A549 (cell line): ENCODE data around the gene FBXL4. TPM values are rescaled to one million over a fixed set of nuclear protein-coding genes. Genes with fewer than 3 reads are reported as not detected.

ENCODE experiments used
- ATAC-seq, 2 experiments: fragments of 200-7000 bp in 1 of 2; fragments of >200 bp in 1 of 2; cut with Nextera tagmentation in 1 of 2; cut with Tn5 transposase in 1 of 2; 3 replicates each; pipeline versions ENCODE4 v1.8.0 to v1.9.1; 2018 to 2020; ENCODE audit warnings: mild to moderate bottlenecking in 1 of 2, moderate library complexity in 1 of 2
- CTCF ChIA-PET: fragments of 300-600 bp; sonication (Branson Sonifier 250); formaldehyde crosslinking; extraction: SDS; loops from one replicate; lab custom pipeline; 2021; ENCODE audit warnings: antibody characterized with exemption, inconsistent platforms; lab: Yijun Ruan, JAX
- POLR2A ChIA-PET: fragments of 350-600 bp; formaldehyde crosslinking; extraction: SDS; loops from one replicate; lab custom pipeline; 2021; ENCODE audit warnings: antibody characterized with exemption, inconsistent platforms; lab: Yijun Ruan, JAX
- DNase-seq, 2 experiments: peaks; one replicate each; pipeline versions ENCODE4 v3.0.0 to v3.0.0-alpha.2; 2011 to 2016; ENCODE audit warnings: low read depth in 1 of 2, low spot score in 1 of 2
- FAIRE-seq: peaks from 2 replicates; lab custom pipeline; 2011; peaks lifted over from hg19 to GRCh38; lab: Jason Lieb, UNC
- H3K27ac ChIP-seq, 2 experiments: fragments of >200 bp; sonication (Bioruptor Twin); formaldehyde crosslinking; 3 replicates each; pipeline ENCODE4 v1.5.1; 2016 to 2017
- H3K4me1 ChIP-seq: fragments of >200 bp; sonication (Bioruptor Twin); formaldehyde crosslinking; 3 replicates; pipeline ENCODE4 v1.6.1; 2016
- H3K4me2 ChIP-seq: fragments of >200 bp; sonication (Bioruptor Twin); formaldehyde crosslinking; 3 replicates; pipeline ENCODE4 v1.6.1; 2016
- H3K4me3 ChIP-seq: fragments of >200 bp; sonication (Bioruptor Twin); formaldehyde crosslinking; 3 replicates; pipeline ENCODE4 v1.5.1; 2016
- H3K9me3 ChIP-seq: fragments of >200 bp; sonication (Bioruptor Twin); formaldehyde crosslinking; 3 replicates; pipeline ENCODE4 v1.6.1; 2016
- BHLHE40 ChIP-seq: IDR thresholded peaks from 2 replicates; pipeline ENCODE4 v1.6.1; 2012; ENCODE audit warnings: low read depth, low read length, inconsistent platforms
- CBX8 ChIP-seq: fragments of 200-600 bp; sonication (generic); IDR thresholded peaks from 2 replicates; pipeline ENCODE4 v1.6.1; 2016
- CHD4 ChIP-seq: fragments of 200-600 bp; sonication (generic); IDR thresholded peaks from 2 replicates; pipeline ENCODE4 v1.6.1; 2016; ENCODE audit warnings: antibody characterized with exemption, mild to moderate bottlenecking, borderline replicate concordance
- ESRRA ChIP-seq: fragments of 150-350 bp; IDR thresholded peaks from 2 replicates; pipeline ENCODE4 v1.6.1; 2014; ENCODE audit warnings: mild to moderate bottlenecking, low read length, borderline replicate concordance
- FOXS1 ChIP-seq: fragments of 250-450 bp; sonication (Bioruptor Pico); IDR thresholded peaks from 2 replicates; pipeline ENCODE4 v1.5.0; 2020; ENCODE audit warnings: mild to moderate bottlenecking, moderate library complexity
- GATA3 ChIP-seq: IDR thresholded peaks from 2 replicates; pipeline ENCODE4 v1.6.1; 2012; ENCODE audit warnings: borderline replicate concordance
- NR3C1 ChIP-seq: fragments of >200 bp; sonication (Bioruptor Twin); formaldehyde crosslinking; IDR thresholded peaks from 3 replicates; pipeline ENCODE4 v1.6.1; 2017
- RFX5 ChIP-seq: fragments of 450-650 bp; IDR thresholded peaks from 2 replicates; pipeline ENCODE4 v1.7.1; 2014; ENCODE audit warnings: antibody characterized with exemption, mild to moderate bottlenecking, moderate library complexity
- RNF2 ChIP-seq: fragments of 200-600 bp; sonication (generic); IDR thresholded peaks from 2 replicates; pipeline ENCODE4 v1.6.1; 2016; ENCODE audit warnings: low read depth, mild to moderate bottlenecking, antibody characterized with exemption, moderate library complexity, borderline replicate concordance
- ZNF302 ChIP-seq: fragments of 250-450 bp; sonication (Bioruptor Pico); IDR thresholded peaks from 2 replicates; pipeline ENCODE4 v1.9.0; 2021; ENCODE audit warnings: inconsistent platforms, mild to moderate bottlenecking, moderate library complexity
- ZSCAN20 ChIP-seq: fragments of 250-450 bp; sonication (Bioruptor Pico); IDR thresholded peaks from 2 replicates; pipeline ENCODE4 v1.8.0; 2022; ENCODE audit warnings: mild to moderate bottlenecking, moderate library complexity
- WGBS: methylation state at CpG from one replicate; pipeline ENCODE4 v1.1.6; 2017; ENCODE audit errors: missing lambda C conversion rate; 5-methylcytosine and 5-hydroxymethylcytosine counted together
- polyA plus RNA-seq, 4 experiments: library from polyadenylated mRNA; depleted of rRNA in 3 of 4; stranded (reverse); fragments of >200 nt; fragmentation: RNase III in 1 of 4; extraction: RNeasy Plus Mini Kit Qiagen cat#74134 plus additional on column Dnase treatment in 1 of 4; gene quantifications; 2 replicates in 3 of 4; 3 replicates in 1 of 4; pipeline ENCODE4 v1.2.3, GENCODE V29; 2011 to 2017
- TF ChIP-seq, protein P1 (sequence below): IDR thresholded peaks from 2 replicates; pipeline ENCODE4 v1.6.1; 2012
- TF ChIP-seq, protein P2 (sequence below): fragments of 200-600 bp; sonication (generic); IDR thresholded peaks from 2 replicates; pipeline ENCODE4 v1.6.1; 2016; ENCODE audit warnings: antibody characterized with exemption, mild to moderate bottlenecking, moderate library complexity
- TF ChIP-seq, protein P3 (sequence below): IDR thresholded peaks from 2 replicates; pipeline ENCODE4 v1.6.1; 2012
- TF ChIP-seq, protein P4 (sequence below): IDR thresholded peaks from 2 replicates; pipeline ENCODE4 v1.6.1; 2012; ENCODE audit warnings: low read depth, borderline replicate concordance

Gene FBXL4
- polyA plus RNA-seq, 2 of the 4 experiments (the other 2 are of a cell fraction): 6.5 to 21.6 TPM

DNA sequence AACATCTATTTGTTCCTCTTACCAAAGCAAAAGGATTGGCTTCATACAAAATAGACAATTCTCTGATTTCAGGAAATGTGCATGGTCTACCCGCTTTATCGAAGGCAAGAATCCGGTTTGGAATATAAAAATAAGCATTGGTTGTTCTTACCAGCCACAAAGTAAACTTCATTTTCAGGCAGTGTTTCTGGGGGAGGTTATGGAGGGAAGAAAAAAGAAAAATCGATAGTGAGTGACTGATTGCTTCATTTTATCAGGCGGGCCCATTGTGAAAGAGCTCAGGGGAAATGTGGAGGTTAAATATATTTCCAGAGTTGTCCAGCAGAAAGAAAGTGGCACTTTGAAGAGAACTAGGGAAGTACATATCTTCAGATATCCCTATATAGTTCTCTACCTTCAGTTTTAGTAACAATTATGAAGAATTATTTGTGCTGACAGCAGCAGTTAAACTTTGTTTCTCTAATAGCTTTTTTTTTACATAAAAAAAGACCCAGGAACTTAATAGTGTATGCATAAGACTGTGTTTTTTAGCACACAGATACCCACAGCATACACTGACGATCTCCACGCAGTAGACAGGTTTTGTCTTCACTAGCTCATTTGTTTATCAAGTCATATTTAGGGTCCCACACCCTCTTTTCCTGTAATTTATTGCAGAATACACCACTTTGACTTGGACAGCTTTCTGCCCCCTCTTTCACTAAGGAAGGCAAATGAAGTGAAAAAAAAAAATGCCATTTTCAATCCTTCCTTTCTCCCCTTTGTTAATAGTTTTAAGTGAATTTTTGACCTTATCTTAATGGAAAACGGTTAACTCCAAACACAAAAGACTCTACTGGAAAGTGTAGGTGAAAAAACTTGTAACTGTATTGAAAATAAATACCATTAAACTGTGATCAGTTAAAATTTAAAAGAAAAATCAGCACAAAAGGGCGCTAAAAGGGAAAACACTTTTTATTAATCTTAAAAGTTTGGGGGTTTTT lies 110.5 kb downstream of the FBXL4 start (continued):
- TF ChIP-seq RNF2 (peak; percentile 37; the same call in 1 of the 2 replicates), ZSCAN20 (CRISPR knock-in tag) (no peak)

DNA sequence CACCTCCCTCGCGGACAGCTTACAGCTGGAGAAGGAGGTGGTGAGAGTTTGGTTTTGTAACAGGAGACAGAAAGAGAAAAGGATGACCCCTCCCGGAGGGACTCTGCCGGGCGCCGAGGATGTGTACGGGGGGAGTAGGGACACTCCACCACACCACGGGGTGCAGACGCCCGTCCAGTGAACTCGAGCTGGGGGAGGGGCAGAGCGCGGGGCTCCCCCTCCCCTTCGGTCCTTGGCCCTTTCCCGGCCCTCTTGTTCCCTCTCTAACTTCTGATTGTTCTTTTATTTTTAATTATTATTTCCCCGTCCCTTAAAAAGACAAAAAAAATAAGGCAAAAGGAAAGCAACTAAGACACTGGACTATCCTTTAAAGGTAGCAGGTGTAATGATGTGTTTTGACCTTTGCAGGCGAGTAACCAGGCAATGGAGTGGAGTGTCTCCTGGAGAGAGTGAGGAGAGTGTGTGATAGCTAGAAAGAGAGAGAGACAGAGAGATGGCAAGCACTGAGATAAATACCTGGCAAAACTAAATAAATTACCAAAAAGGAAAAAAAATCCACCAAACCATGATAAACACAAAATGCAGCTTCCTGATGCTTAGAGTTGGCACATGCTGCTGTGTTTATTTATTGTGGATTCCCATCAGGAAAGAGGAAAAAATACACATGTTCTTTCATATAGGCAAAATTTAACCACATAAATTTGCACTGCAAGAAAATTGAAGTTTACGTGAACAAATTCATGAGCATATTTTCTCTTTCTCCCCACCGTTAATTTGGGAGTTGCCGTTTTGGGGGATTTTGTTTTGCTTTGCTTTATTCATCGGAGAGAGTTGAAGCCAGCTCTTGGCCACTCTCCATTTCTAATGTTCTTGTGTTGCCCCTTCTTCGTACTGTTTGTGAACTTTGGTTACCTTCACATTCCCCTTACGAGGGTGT lies 111.5 kb downstream of the FBXL4 start:
- DNase-seq (no peak), FAIRE-seq (no peak), ATAC-seq (no peak)
- ChIA-PET CTCF (interaction anchor here (1.0 to 1.2 kb wide), 2 partner anchors 10 to 283 kb away, joined by 3 read pairs; no protein-coding TSS in a partner anchor), POLR2A (no interaction called here)
- Histone ChIP-seq H3K4me2 (peak overlapping the region; percentile 98), H3K9me3 (no peaks in the 10 kb centered on the region), H3K4me3 (peak overlapping the region; percentile 55; the same call in 2 of the 3 replicates), H3K4me1 (peaks cover 11% of the 10 kb centered on the region; the same call in 2 of the 3 replicates), H3K27ac (no peak overlapping the region)
- TF ChIP-seq CBX8 (peak; percentile 86), ZSCAN20 (CRISPR knock-in tag) (no peak), ZNF302 (no peak), GATA3 (no peak), RNF2 (peak; percentile 62; the same call in 1 of the 2 replicates)
- WGBS: 31% methylated on average over 23 of the region's 23 CpGs

DNA sequence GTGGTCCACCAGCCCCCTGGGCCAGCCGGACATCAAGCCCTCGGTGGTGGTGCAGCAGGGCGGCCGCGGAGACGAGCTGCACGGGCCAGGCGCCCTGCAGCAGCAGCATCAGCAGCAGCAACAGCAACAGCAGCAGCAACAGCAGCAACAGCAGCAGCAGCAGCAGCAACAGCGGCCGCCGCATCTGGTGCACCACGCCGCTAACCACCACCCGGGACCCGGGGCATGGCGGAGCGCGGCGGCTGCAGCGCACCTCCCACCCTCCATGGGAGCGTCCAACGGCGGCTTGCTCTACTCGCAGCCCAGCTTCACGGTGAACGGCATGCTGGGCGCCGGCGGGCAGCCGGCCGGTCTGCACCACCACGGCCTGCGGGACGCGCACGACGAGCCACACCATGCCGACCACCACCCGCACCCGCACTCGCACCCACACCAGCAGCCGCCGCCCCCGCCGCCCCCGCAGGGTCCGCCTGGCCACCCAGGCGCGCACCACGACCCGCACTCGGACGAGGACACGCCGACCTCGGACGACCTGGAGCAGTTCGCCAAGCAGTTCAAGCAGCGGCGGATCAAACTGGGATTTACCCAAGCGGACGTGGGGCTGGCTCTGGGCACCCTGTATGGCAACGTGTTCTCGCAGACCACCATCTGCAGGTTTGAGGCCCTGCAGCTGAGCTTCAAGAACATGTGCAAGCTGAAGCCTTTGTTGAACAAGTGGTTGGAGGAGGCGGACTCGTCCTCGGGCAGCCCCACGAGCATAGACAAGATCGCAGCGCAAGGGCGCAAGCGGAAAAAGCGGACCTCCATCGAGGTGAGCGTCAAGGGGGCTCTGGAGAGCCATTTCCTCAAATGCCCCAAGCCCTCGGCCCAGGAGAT lies 112.4 kb downstream of the FBXL4 start:
- ATAC-seq (peak; percentile 34 to 42; a peak in 5 of 6 replicates), FAIRE-seq (no peak), DNase-seq (peak in 1 of 2 experiments; percentile 9)
- 0% methylated on average over 4 of the region's 76 CpGs for WGBS
- ChIA-PET CTCF (no interaction called here), POLR2A (no interaction called here)
- Histone ChIP-seq H3K9me3 (no peaks in the 10 kb centered on the region), H3K4me3 (peak overlapping the region; percentile 55), H3K27ac (no peak overlapping the region), H3K4me1 (peaks cover 11% of the 10 kb centered on the region; the same call in 2 of the 3 replicates), H3K4me2 (peak overlapping the region; percentile 98)
- no peak for TF ChIP-seq ESRRA
- no peak for TF ChIP-seq GATA3

DNA sequence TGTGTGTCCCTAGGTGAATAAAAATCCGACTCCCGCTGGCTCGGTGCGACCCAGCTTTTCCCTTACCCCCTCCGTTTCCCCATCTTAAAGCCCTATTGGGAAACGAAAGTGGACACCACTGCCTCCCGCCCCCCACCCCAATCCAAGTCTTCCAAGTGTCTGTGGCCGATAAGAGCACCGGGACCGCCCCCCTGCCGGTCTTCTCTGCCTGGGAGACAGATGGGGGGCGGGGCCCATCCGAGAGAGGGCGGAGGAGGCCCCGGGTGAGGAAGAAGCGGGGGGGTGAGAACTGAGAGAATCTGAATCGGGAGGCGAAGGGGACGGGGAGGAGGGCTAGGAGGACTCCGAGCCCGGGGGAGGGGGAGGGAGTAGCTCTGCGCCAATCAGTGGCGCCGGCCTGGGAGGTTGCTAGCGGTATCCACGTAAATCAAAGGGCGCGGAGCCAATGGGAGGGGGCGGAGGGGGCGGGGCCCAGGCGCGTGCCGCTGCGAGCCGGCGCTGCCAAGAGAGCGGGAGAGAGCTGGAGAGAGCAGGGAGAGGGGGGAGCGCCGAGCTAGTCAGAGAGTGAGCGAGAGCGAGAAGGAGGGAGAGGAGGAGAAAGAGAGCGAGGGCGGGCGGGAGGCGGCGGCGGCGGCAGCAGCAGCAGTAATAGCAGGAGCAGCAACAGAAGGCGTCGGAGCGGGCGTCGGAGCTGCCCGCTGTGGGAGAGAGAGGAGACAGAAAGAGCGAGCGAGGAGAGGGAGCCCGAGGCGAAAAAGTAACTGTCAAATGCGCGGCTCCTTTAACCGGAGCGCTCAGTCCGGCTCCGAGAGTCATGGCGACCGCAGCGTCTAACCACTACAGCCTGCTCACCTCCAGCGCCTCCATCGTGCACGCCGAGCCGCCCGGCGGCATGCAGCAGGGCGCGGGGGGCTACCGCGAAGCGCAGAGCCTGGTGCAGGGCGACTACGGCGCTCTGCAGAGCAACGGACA lies 113.4 kb downstream of the FBXL4 start, which contains the start of gene POU3F2:
Gene POU3F2, plus strand, starts transcription at position 515 of the 972 bp plus-strand sequence. Its CDS starts 300 bp downstream, at position 815.
- H3K4me3 ChIP-seq: peak within 1 kb of the TSS; percentile 55
- H3K27ac ChIP-seq: no peak within 1 kb of the TSS
- H3K4me2 ChIP-seq: peak within 1 kb of the TSS; percentile 98
- WGBS: 2% methylated on average over 14 of the region's 83 CpGs
- ChIA-PET POLR2A (no interaction called here), CTCF (no interaction called here)
- H3K9me3 ChIP-seq: no peaks in the 10 kb centered on the region
- TF ChIP-seq RFX5 (peak; percentile 95), CBX8 (no peak), BHLHE40 (no peak), NR3C1 (no peak), FOXS1 (CRISPR knock-in tag) (no peak), CHD4 (no peak)
- TF ChIP-seq, protein P1, sequence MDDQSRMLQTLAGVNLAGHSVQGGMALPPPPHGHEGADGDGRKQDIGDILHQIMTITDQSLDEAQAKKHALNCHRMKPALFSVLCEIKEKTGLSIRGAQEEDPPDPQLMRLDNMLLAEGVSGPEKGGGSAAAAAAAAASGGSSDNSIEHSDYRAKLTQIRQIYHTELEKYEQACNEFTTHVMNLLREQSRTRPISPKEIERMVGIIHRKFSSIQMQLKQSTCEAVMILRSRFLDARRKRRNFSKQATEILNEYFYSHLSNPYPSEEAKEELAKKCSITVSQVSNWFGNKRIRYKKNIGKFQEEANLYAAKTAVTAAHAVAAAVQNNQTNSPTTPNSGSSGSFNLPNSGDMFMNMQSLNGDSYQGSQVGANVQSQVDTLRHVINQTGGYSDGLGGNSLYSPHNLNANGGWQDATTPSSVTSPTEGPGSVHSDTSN: no peak
- TF ChIP-seq, protein P2, sequence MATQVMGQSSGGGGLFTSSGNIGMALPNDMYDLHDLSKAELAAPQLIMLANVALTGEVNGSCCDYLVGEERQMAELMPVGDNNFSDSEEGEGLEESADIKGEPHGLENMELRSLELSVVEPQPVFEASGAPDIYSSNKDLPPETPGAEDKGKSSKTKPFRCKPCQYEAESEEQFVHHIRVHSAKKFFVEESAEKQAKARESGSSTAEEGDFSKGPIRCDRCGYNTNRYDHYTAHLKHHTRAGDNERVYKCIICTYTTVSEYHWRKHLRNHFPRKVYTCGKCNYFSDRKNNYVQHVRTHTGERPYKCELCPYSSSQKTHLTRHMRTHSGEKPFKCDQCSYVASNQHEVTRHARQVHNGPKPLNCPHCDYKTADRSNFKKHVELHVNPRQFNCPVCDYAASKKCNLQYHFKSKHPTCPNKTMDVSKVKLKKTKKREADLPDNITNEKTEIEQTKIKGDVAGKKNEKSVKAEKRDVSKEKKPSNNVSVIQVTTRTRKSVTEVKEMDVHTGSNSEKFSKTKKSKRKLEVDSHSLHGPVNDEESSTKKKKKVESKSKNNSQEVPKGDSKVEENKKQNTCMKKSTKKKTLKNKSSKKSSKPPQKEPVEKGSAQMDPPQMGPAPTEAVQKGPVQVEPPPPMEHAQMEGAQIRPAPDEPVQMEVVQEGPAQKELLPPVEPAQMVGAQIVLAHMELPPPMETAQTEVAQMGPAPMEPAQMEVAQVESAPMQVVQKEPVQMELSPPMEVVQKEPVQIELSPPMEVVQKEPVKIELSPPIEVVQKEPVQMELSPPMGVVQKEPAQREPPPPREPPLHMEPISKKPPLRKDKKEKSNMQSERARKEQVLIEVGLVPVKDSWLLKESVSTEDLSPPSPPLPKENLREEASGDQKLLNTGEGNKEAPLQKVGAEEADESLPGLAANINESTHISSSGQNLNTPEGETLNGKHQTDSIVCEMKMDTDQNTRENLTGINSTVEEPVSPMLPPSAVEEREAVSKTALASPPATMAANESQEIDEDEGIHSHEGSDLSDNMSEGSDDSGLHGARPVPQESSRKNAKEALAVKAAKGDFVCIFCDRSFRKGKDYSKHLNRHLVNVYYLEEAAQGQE: no peak
- TF ChIP-seq, protein P3, sequence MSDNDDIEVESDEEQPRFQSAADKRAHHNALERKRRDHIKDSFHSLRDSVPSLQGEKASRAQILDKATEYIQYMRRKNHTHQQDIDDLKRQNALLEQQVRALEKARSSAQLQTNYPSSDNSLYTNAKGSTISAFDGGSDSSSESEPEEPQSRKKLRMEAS: peak; percentile 44
- TF ChIP-seq, protein P4, sequence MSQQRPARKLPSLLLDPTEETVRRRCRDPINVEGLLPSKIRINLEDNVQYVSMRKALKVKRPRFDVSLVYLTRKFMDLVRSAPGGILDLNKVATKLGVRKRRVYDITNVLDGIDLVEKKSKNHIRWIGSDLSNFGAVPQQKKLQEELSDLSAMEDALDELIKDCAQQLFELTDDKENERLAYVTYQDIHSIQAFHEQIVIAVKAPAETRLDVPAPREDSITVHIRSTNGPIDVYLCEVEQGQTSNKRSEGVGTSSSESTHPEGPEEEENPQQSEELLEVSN: 0 out of 2 replicates have a peak, but pooled peaks have one; percentile 28
- FAIRE-seq: no peak
- peaks cover 11% of the 10 kb centered on the region; the same call in 2 of the 3 replicates for H3K4me1 ChIP-seq
- ATAC-seq: peak; percentile 69 to 79
- DNase-seq: peak; percentile 64 to 66
